ENCODE measurements around the gene GOLT1A.
"Not testable (repeated sequence)": the region's sequence is repeated elsewhere in the genome, so short reads cannot be mapped to it uniquely, and the experiment has no call there.

The GOLT1A gene

GRCh38 chr1:204246876-204247275 lies 33.1 kb upstream of the GOLT1A start:
- DNase-seq: no peak

GRCh38 chr1:204242920-204243319 lies 29.1 kb upstream of the GOLT1A start:
- DNase-seq: no peak

- no peak for DNase-seq
These were observed 28.1 kb upstream of the GOLT1A start for GRCh38 chr1:204241914-204242313.

- no peak for DNase-seq
These were observed 27.3 kb upstream of the GOLT1A start for GRCh38 chr1:204241050-204241449.

- DNase-seq: no peak
These were observed 26.4 kb upstream of the GOLT1A start for GRCh38 chr1:204240233-204240632.

- DNase-seq: not testable (repeated sequence)
These were observed 25.6 kb upstream of the GOLT1A start for GRCh38 chr1:204239401-204239800.

- not testable (repeated sequence) for DNase-seq
These were observed 24.7 kb upstream of the GOLT1A start for GRCh38 chr1:204238520-204238919.

- not testable (repeated sequence) for DNase-seq
These were observed 23.7 kb upstream of the GOLT1A start for GRCh38 chr1:204237515-204237914.

- no peak for DNase-seq
These were observed 18.7 kb upstream of the GOLT1A start for GRCh38 chr1:204232526-204232925.

- no peak for DNase-seq
These were observed 16.4 kb upstream of the GOLT1A start for GRCh38 chr1:204230211-204230610.

- no peak for DNase-seq
These were observed 15.1 kb upstream of the GOLT1A start for GRCh38 chr1:204228896-204229295.

GRCh38 chr1:204227996-204228785 lies 14.4 kb upstream of the GOLT1A start:
- DNase-seq: no peak

GRCh38 chr1:204227351-204227750 lies 13.6 kb upstream of the GOLT1A start:
- no peak for DNase-seq

GRCh38 chr1:204225841-204226735 lies 12.3 kb upstream of the GOLT1A start:
- no peak for DNase-seq

- DNase-seq: no peak
These were observed 10.9 kb upstream of the GOLT1A start for GRCh38 chr1:204224655-204225054.

- DNase-seq: no peak
These were observed 9.5 kb upstream of the GOLT1A start for GRCh38 chr1:204223129-204223860.

GRCh38 chr1:204222764-204223055 lies 8.9 kb upstream of the GOLT1A start:
- no peak for DNase-seq

- no peak for DNase-seq
These were observed 8.4 kb upstream of the GOLT1A start for GRCh38 chr1:204222006-204222763.

- no peak for DNase-seq
These were observed 7.5 kb upstream of the GOLT1A start for GRCh38 chr1:204221271-204221670.

GRCh38 chr1:204219971-204220616 lies 6.3 kb upstream of the GOLT1A start:
- no peak for DNase-seq

- no peak for DNase-seq
These were observed 4.8 kb upstream of the GOLT1A start for GRCh38 chr1:204218552-204218951.

GRCh38 chr1:204217648-204218000 lies 3.8 kb upstream of the GOLT1A start:
- DNase-seq: no peak
